GM19043 (cell line): ENCODE data around the gene SESN2.

Source experiments
- ATAC-seq: cut with Tn5 transposase; IDR thresholded peaks from one replicate; pipeline ENCODE4 v1.9.1; 2021; ENCODE audit warnings: low read depth; ENCODE audit not compliant: unreplicated experiment

Gene SESN2

GRCh38 chr1:28249013-28249865, 10.1 kb upstream of the SESN2 start:
- ATAC-seq = no peak

DNA sequence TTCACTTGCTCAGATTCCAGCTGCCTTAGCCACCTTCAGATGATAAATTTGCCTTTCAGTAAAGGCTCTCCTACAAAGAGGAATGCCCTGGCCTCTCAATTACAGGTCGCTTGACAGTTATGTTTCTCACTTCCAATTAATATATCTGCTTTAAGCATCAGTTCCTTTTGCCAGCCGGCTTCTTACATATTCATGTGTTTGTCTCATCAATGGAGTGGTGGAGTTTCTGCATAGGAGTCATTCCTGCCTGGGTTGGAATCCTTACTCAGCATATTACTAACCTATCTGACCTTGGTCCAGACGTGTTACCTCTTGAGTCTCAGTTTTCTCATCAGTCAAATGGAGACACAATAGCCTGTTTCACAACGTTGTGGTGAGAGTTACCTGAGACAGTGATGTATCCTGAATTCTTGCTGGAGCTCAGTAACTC, 9.4 kb upstream of the SESN2 start:
- no peak for ATAC-seq

GRCh38 chr1:28256197-28256827, 3.0 kb upstream of the SESN2 start:
- ATAC-seq = no peak

- no peak for ATAC-seq
Observed at GRCh38 chr1:28257736-28258135, 1.6 kb upstream of the SESN2 start.

- no peak for ATAC-seq
Observed at GRCh38 chr1:28258628-28259251, 578 bp upstream of the SESN2 start.

DNA sequence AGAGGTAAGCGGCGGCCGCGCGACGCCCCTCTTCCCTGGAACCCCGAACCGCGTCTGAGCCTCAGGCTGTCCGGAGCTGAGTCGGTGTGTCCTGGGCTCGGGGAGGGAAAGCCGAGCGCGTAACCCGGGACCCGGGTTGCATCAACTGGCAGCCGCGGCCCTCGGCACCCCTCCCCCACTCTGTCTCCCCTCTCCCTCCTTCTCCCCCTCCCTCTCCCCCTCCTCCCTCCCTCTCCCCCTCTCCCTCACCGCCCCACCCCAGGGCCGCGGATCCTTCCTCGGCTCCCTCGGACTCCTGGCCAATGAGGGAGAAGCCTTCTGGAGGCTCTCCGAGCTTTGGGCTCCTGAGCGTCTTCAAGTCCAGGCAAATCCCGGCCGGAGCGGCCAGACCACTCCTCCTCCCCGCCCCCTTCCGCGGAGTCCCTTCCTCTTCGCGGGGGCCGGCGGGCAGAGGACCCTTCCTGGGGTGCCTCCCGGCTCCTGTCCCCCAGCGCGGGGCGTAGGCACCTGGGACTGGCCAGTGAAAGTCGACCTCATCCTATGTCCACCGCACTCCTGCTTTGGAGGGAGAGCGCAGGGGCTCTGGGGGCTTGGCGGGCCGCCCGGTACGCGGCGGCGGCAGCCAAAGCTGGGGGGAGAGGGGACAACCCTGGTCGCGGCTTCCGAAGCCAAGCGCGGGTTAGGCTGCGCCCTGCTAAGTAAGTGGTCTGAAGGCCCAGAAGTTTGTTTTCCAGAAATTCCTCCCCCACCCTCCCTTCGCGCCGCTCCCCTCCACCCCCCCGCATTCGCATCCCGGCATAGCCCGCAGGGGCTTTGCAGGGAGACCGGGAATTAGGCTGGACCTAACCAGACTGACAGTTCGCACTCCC, 850 bp downstream of the SESN2 start:
- ATAC-seq = no peak

GRCh38 chr1:28260803-28261174, 1.5 kb downstream of the SESN2 start:
- no peak for ATAC-seq

GRCh38 chr1:28264897-28265296, 5.6 kb downstream of the SESN2 start:
- ATAC-seq = no peak

GRCh38 chr1:28265577-28265976, 6.3 kb downstream of the SESN2 start:
- ATAC-seq = no peak

DNA sequence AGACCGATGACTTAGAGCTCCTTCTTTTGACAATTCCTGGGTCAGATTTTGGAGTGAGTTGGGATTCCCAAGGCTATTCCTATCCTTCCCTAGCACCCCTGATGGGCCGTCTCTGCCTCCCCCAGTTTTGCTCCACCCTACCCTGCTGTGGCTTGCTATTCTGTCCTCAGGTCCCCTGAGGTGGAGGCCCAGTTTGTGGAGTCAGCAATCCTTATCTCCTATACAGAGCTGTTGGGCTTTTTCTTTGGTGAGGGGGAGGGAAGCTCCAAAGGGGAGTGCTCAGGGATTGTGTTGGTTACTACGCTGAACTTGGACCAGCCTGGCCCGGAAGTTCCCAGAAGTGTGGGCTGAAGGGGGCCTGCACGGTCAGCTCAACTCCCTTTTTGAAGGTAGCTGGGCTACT, 7.6 kb downstream of the SESN2 start:
- ATAC-seq = no peak

DNA sequence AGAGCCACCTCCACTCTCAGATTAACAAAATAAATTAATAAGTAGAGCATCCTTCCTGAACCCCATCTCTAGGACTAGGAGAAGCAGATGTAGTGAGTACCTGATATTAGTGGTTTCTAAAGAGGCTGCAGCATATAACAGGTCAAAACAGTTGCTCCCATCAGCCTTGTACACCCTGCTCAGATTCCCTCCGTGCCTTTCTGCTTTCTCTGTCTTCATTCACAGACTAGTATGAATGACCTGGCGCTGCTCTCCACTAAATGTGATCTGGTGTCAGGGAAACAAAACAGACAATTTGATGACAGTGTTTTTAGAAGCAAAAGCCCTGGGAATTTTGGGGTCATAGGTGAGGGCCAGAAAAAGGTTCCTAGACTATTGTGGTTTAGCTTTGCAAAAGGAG, 8.3 kb downstream of the SESN2 start:
- no peak for ATAC-seq

GRCh38 chr1:28269529-28269928, 10.2 kb downstream of the SESN2 start:
- no peak for ATAC-seq

GRCh38 chr1:28272215-28272852, 13.0 kb downstream of the SESN2 start:
- ATAC-seq = no peak

- ATAC-seq = no peak
Observed at GRCh38 chr1:28273216-28273860, 14.0 kb downstream of the SESN2 start.

DNA sequence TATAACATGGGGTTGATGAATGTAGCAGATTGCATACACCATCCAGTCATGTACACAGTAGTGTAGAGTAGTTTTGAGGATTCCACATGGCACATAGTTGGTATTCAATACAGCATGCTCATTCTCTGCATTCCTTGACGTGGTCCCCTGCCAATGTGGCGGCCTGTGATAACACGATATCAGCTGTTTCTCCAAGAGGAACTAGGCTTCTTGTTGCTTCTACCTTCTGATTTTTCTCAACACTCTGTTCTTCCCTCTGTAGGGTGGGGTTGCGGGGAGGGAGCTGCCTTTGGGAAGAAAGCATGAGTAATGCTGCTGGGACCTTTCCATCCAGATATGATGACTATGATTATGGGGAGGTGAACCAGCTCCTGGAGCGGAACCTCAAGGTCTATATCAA, 19.4 kb downstream of the SESN2 start:
- no peak for ATAC-seq

- ATAC-seq = no peak
Observed at GRCh38 chr1:28279721-28280120, 20.4 kb downstream of the SESN2 start.

DNA sequence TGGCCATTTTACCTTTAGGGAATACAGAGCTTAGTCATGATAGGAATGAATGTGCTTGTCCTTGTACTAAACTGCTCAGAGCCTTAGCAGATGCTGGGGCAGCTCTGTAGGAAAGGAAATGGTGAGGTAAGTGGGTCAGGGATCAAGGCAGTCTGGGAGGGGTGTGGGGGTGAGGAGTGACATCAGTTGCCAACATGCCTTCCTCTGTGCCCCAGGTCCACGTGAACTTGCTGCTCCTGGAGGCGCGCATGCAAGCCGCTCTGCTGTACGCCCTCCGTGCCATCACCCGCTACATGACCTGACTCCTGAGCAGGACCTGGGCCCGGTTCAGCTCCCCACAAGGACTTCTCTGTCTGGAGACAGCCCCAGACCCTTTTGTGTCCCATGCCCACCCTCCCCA, 21.2 kb downstream of the SESN2 start:
- ATAC-seq = no peak

GRCh38 chr1:28280977-28281381, 21.7 kb downstream of the SESN2 start:
- ATAC-seq = no peak

GRCh38 chr1:28281608-28282425, 22.5 kb downstream of the SESN2 start:
- no peak for ATAC-seq
